WTC11 (cell line): Measurements from ENCODE around the gene ACOT2.
"Not testable (repeated sequence)": the region's sequence is repeated elsewhere in the genome, so short reads cannot be mapped to it uniquely, and the experiment has no call there.

Source experiments
- ESRRA ChIP-seq: sonication (generic); formaldehyde crosslinking; IDR thresholded peaks from 2 replicates; pipeline ENCODE4 v1.8.1; 2022; ENCODE audit warnings: mild to moderate bottlenecking, missing genetic modification reagents, borderline replicate concordance
- ETV6 ChIP-seq: sonication (generic); formaldehyde crosslinking; IDR thresholded peaks from 2 replicates; pipeline ENCODE4 v1.8.1; 2022; ENCODE audit warnings: mild to moderate bottlenecking, missing genetic modification reagents
- TCF7 ChIP-seq: sonication (generic); formaldehyde crosslinking; IDR thresholded peaks from 2 replicates; pipeline ENCODE4 v1.8.0; 2022; ENCODE audit warnings: mild to moderate bottlenecking, low read depth, missing genetic modification reagents, moderate library complexity
- ZNF263 ChIP-seq: sonication (generic); formaldehyde crosslinking; IDR thresholded peaks from 2 replicates; pipeline ENCODE4 v1.8.1; 2022; ENCODE audit warnings: low read depth, mild to moderate bottlenecking, moderate library complexity, missing genetic modification reagents
- TF ChIP-seq, protein P1 (sequence below): sonication (generic); formaldehyde crosslinking; IDR thresholded peaks from 2 replicates; pipeline ENCODE4 v1.8.1; 2023; ENCODE audit warnings: mild to moderate bottlenecking, missing genetic modification reagents
- TF ChIP-seq, protein P2 (sequence below): fragments of 200-600 bp; IDR thresholded peaks from 2 replicates; pipeline ENCODE4 v1.8.0; 2022; ENCODE audit warnings: antibody characterized with exemption
- TF ChIP-seq, protein P3 (sequence below): sonication (generic); formaldehyde crosslinking; IDR thresholded peaks from 2 replicates; pipeline ENCODE4 v1.8.0; 2022; ENCODE audit warnings: mild to moderate bottlenecking, missing genetic modification reagents
- TF ChIP-seq, protein P4 (sequence below): sonication (generic); formaldehyde crosslinking; IDR thresholded peaks from 2 replicates; pipeline ENCODE4 v1.8.0; 2022; ENCODE audit warnings: mild to moderate bottlenecking, missing genetic modification reagents

DNA sequence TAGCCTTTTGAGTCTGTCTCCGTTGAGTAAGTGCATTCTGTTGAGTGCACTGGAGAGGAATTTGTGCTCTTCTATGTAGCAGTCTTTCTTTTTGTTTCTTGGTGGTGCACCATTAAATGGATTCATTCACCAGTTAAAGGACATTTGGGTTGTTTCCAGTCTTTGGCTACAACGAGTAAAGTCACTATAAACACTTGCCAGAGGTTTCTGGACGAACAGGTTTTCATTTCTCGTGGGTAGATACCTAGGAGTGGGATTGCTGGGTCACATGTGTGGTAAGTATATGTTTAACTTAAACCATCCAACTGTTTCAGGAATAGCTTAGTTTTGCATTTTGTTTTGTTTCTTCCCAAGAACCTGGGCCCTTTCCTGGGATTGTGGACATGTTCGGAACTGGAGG, 4.0 kb downstream of the ACOT2 start:
- TF ChIP-seq, protein P1, sequence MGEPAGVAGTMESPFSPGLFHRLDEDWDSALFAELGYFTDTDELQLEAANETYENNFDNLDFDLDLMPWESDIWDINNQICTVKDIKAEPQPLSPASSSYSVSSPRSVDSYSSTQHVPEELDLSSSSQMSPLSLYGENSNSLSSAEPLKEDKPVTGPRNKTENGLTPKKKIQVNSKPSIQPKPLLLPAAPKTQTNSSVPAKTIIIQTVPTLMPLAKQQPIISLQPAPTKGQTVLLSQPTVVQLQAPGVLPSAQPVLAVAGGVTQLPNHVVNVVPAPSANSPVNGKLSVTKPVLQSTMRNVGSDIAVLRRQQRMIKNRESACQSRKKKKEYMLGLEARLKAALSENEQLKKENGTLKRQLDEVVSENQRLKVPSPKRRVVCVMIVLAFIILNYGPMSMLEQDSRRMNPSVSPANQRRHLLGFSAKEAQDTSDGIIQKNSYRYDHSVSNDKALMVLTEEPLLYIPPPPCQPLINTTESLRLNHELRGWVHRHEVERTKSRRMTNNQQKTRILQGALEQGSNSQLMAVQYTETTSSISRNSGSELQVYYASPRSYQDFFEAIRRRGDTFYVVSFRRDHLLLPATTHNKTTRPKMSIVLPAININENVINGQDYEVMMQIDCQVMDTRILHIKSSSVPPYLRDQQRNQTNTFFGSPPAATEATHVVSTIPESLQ, result not testable (repeated sequence)
- TF ChIP-seq, protein P2, sequence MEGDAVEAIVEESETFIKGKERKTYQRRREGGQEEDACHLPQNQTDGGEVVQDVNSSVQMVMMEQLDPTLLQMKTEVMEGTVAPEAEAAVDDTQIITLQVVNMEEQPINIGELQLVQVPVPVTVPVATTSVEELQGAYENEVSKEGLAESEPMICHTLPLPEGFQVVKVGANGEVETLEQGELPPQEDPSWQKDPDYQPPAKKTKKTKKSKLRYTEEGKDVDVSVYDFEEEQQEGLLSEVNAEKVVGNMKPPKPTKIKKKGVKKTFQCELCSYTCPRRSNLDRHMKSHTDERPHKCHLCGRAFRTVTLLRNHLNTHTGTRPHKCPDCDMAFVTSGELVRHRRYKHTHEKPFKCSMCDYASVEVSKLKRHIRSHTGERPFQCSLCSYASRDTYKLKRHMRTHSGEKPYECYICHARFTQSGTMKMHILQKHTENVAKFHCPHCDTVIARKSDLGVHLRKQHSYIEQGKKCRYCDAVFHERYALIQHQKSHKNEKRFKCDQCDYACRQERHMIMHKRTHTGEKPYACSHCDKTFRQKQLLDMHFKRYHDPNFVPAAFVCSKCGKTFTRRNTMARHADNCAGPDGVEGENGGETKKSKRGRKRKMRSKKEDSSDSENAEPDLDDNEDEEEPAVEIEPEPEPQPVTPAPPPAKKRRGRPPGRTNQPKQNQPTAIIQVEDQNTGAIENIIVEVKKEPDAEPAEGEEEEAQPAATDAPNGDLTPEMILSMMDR, result not testable (repeated sequence)
- TF ChIP-seq ZNF263 (CRISPR knock-in tag); TCF7; ESRRA; ETV6 (CRISPR knock-in tag): not testable (repeated sequence)
- TF ChIP-seq, protein P3, sequence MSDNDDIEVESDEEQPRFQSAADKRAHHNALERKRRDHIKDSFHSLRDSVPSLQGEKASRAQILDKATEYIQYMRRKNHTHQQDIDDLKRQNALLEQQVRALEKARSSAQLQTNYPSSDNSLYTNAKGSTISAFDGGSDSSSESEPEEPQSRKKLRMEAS (CRISPR knock-in tag), result not testable (repeated sequence)
- TF ChIP-seq, protein P4, sequence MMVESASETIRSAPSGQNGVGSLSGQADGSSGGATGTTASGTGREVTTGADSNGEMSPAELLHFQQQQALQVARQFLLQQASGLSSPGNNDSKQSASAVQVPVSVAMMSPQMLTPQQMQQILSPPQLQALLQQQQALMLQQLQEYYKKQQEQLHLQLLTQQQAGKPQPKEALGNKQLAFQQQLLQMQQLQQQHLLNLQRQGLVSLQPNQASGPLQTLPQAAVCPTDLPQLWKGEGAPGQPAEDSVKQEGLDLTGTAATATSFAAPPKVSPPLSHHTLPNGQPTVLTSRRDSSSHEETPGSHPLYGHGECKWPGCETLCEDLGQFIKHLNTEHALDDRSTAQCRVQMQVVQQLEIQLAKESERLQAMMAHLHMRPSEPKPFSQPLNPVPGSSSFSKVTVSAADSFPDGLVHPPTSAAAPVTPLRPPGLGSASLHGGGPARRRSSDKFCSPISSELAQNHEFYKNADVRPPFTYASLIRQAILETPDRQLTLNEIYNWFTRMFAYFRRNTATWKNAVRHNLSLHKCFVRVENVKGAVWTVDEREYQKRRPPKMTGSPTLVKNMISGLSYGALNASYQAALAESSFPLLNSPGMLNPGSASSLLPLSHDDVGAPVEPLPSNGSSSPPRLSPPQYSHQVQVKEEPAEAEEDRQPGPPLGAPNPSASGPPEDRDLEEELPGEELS (CRISPR knock-in tag), result not testable (repeated sequence)
